Measurements from ENCODE around the gene NMD3. TPM values are rescaled to one million over a fixed set of nuclear protein-coding genes. Genes with fewer than 3 reads are reported as not detected.
"Not testable (repeated sequence)": the region's sequence is repeated elsewhere in the genome, so short reads cannot be mapped to it uniquely, and the experiment has no call there.

NMD3 gene
- total RNA-seq, result 10 to 100 TPM; 31.3 to 47.9 (median 36.5) TPM
- long read RNA-seq, donor 1, transcript NMD3-201 (16 exons, 3,049 nt), result major isoform, 28 of 47 reads
- long read RNA-seq, donor 1, partial matches to known transcripts, result 2 of 47 reads
- long read RNA-seq, donor 1, other reads (novel, unspliced or antisense), result 16 of 47 reads
- long read RNA-seq, donor 2, transcript NMD3-201 (16 exons, 3,049 nt), result major isoform, 6 of 13 reads
- long read RNA-seq, donor 2, partial matches to known transcripts, result 1 of 13 reads
- long read RNA-seq, donor 2, other reads (novel, unspliced or antisense), result 6 of 13 reads

GRCh38 chr3:161220850-161221753 lies at the start of gene NMD3:
NMD3 (plus strand) TSS chr3:161221311; CDS start chr3:161222014, 703 bp downstream.
- DNase-seq, result peak; percentile 96 to 98 (median 96)
- TF ChIP-seq CTCF (IDR thresholded peaks at IDR 0.05), result no peak
- Histone ChIP-seq H3K9me3 (no peaks in the 10 kb centered on the region), H3K4me1 (ENCODE audit: low read depth) (peaks cover 19% of the 10 kb centered on the region), H3K36me3 (ENCODE audit: low read depth) (no peaks in the 10 kb centered on the region), H3K4me3 (peak within 1 kb of the TSS; percentile 90)
- intact Hi-C loops (cut with DNase I, micrococcal nuclease), result no loop called here
- peak; percentile 99 for ATAC-seq

GRCh38 chr3:161171639-161172552 lies 49.2 kb upstream of the NMD3 start:
- DNase-seq, result no peak
- Histone ChIP-seq H3K36me3 (ENCODE audit: low read depth) (no peaks in the 10 kb centered on the region), H3K9me3 (no peaks in the 10 kb centered on the region), H3K4me3 (no peak overlapping the region), H3K4me1 (ENCODE audit: low read depth) (no peaks in the 10 kb centered on the region)
- intact Hi-C loops (cut with DNase I, micrococcal nuclease), result no loop called here
- ATAC-seq, result no peak
- no peak for TF ChIP-seq CTCF (IDR thresholded peaks at IDR 0.05)

- H3K36me3 ChIP-seq (ENCODE audit: low read depth), result no peaks in the 10 kb centered on the region
- H3K4me3 ChIP-seq, result no peak overlapping the region
- no peaks in the 10 kb centered on the region for H3K4me1 ChIP-seq (ENCODE audit: low read depth)
- no peaks in the 10 kb centered on the region for H3K9me3 ChIP-seq
- no peak for ATAC-seq
- no peak for DNase-seq
- TF ChIP-seq CTCF (IDR thresholded peaks at IDR 0.05), result no peak
- intact Hi-C loops (cut with DNase I, micrococcal nuclease), result no loop called here
Observed at GRCh38 chr3:161175506-161175905, 45.6 kb upstream of the NMD3 start.

- no peak for DNase-seq
- ATAC-seq, result no peak
Observed at GRCh38 chr3:161177991-161178390, 43.1 kb upstream of the NMD3 start.

GRCh38 chr3:161181371-161181770 lies 39.7 kb upstream of the NMD3 start:
- H3K4me1 ChIP-seq (ENCODE audit: low read depth); H3K36me3 ChIP-seq (ENCODE audit: low read depth); ATAC-seq; intact Hi-C loops (cut with DNase I, micrococcal nuclease); H3K4me3 ChIP-seq; DNase-seq; H3K9me3 ChIP-seq: not testable (repeated sequence)

More at GRCh38 chr3:161177991-161178390, 43.1 kb upstream of the NMD3 start:
- Histone ChIP-seq H3K9me3 (no peaks in the 10 kb centered on the region), H3K4me1 (ENCODE audit: low read depth) (no peaks in the 10 kb centered on the region), H3K4me3 (no peak overlapping the region), H3K36me3 (ENCODE audit: low read depth) (no peaks in the 10 kb centered on the region)
- intact Hi-C loops (cut with DNase I, micrococcal nuclease), result no loop called here
- no peak for TF ChIP-seq CTCF (IDR thresholded peaks at IDR 0.05)
